ENCODE results near the gene SLC6A18. TPM values are rescaled to one million over a fixed set of nuclear protein-coding genes. Genes with fewer than 3 reads are reported as not detected.

SLC6A18 gene
- total RNA-seq, 2 donors from 2014 or later: not detected

GRCh38 chr5:1249366-1250280 lies 24.4 kb downstream of the SLC6A18 start:
- no peak overlapping the region for H3K4me3 ChIP-seq
- no peak overlapping the region for H3K27ac ChIP-seq
- no peak for DNase-seq (ENCODE audit: low spot score)
- no peaks in the 10 kb centered on the region for H3K36me3 ChIP-seq
- H3K27me3 ChIP-seq (replicated peaks; ENCODE audit: insufficient read depth): peaks cover 14% of the 10 kb centered on the region
- TF ChIP-seq CTCF (IDR thresholded peaks at IDR 0.05) (no peak), POLR2A (IDR thresholded peaks at IDR 0.05) (no peak), POLR2AphosphoS5 (IDR thresholded peaks at IDR 0.05) (no peak)
- intact Hi-C loops (cut with DNase I): no loop called here
- no peaks in the 10 kb centered on the region for H3K4me1 ChIP-seq (replicated peaks)
- 67% methylated on average over 19 of the region's 29 CpGs for whole genome bisulfite sequencing
- no peaks in the 10 kb centered on the region for H3K9me3 ChIP-seq

GRCh38 chr5:1251678-1252580 lies 26.7 kb downstream of the SLC6A18 start:
- no peak for DNase-seq (ENCODE audit: low spot score)
- intact Hi-C loops (cut with DNase I): no loop called here
- no peak overlapping the region for H3K4me3 ChIP-seq
- H3K4me1 ChIP-seq (replicated peaks): no peaks in the 10 kb centered on the region
- H3K36me3 ChIP-seq: no peaks in the 10 kb centered on the region
- TF ChIP-seq CTCF (IDR thresholded peaks at IDR 0.05): no peak
- no peak for TF ChIP-seq POLR2AphosphoS5 (IDR thresholded peaks at IDR 0.05)
- TF ChIP-seq POLR2A (IDR thresholded peaks at IDR 0.05): no peak
- peaks cover 3% of the 10 kb centered on the region for H3K27me3 ChIP-seq (replicated peaks; ENCODE audit: insufficient read depth)
- WGBS: 28% methylated on average over 27 of the region's 27 CpGs
- no peaks in the 10 kb centered on the region for H3K9me3 ChIP-seq
- H3K27ac ChIP-seq: no peak overlapping the region

DNA sequence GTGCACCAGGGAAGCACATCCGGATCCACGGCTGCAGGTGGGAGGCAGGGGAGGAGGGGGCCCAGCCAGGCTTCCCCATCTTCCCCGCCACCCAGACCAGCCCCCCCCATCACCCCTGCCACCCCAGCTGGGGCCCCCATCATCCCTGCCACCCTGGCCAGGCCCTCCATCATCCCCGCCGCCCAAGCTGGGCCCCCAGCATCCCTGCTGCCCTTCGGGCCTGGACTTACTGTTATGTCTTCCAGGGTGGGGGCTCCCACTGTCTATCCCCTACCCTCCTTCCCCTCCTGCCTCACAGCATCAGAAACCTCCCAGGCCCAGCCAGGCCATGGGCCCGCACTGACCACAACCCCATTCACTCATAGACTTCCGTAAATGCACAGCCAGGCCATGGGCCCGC lies 27.5 kb downstream of the SLC6A18 start:
- TF ChIP-seq POLR2A (IDR thresholded peaks at IDR 0.05): no peak
- TF ChIP-seq POLR2AphosphoS5 (IDR thresholded peaks at IDR 0.05): no peak
- TF ChIP-seq CTCF (IDR thresholded peaks at IDR 0.05): no peak

GRCh38 chr5:1253456-1254105 lies 28.4 kb downstream of the SLC6A18 start:
- 84% methylated on average over 32 of the region's 33 CpGs for WGBS
- DNase-seq (ENCODE audit: low spot score): no peak
- Histone ChIP-seq H3K4me1 (replicated peaks) (no peaks in the 10 kb centered on the region), H3K9me3 (no peaks in the 10 kb centered on the region), H3K4me3 (no peak overlapping the region), H3K36me3 (no peaks in the 10 kb centered on the region), H3K27me3 (replicated peaks; ENCODE audit: insufficient read depth) (no peaks in the 10 kb centered on the region), H3K27ac (no peak overlapping the region)
- TF ChIP-seq POLR2A (IDR thresholded peaks at IDR 0.05): no peak
- TF ChIP-seq POLR2AphosphoS5 (IDR thresholded peaks at IDR 0.05): no peak
- no peak for TF ChIP-seq CTCF (IDR thresholded peaks at IDR 0.05)
- intact Hi-C loops (cut with DNase I): no loop called here

More for the DNA sequence above, 27.5 kb downstream of the SLC6A18 start:
- no peak for DNase-seq (ENCODE audit: low spot score)
- Histone ChIP-seq H3K4me3 (no peak overlapping the region), H3K9me3 (no peaks in the 10 kb centered on the region), H3K27me3 (replicated peaks; ENCODE audit: insufficient read depth) (peaks cover 3% of the 10 kb centered on the region), H3K27ac (no peak overlapping the region), H3K4me1 (replicated peaks) (no peaks in the 10 kb centered on the region), H3K36me3 (no peaks in the 10 kb centered on the region)
- intact Hi-C loops (cut with DNase I): no loop called here
- WGBS: 93% methylated on average over 9 of the region's 9 CpGs

Data from prostate gland (tissue), 2 donors.